HEK293T (cell line): ENCODE results near the gene L2HGDH.

Experiments used
- CTCF ChIA-PET: fragments of 350-600 bp; formaldehyde crosslinking; extraction: SDS; loops from one replicate; lab custom pipeline; 2021; ENCODE audit warnings: antibody characterized with exemption, inconsistent platforms; lab: Yijun Ruan, JAX
- POLR2A ChIA-PET: fragments of 350-600 bp; formaldehyde crosslinking; extraction: SDS; loops from one replicate; lab custom pipeline; 2020; ENCODE audit warnings: antibody characterized with exemption, inconsistent platforms; lab: Yijun Ruan, JAX
- DNase-seq: peaks from one replicate; pipeline ENCODE4 v3.0.0; 2012; ENCODE audit warnings: mixed read lengths; ENCODE audit errors: extremely low spot score
- ARNT ChIP-seq: fragments of 450-650 bp; IDR thresholded peaks from 2 replicates; pipeline ENCODE4 v1.6.1; 2017; ENCODE audit warnings: mild to moderate bottlenecking
- BHLHE40 ChIP-seq: fragments of 450-650 bp; IDR thresholded peaks from 2 replicates; pipeline ENCODE4 v1.6.1; 2016; ENCODE audit warnings: mild to moderate bottlenecking, moderate library complexity, borderline replicate concordance
- CTBP1 ChIP-seq: fragments of 450-650 bp; IDR thresholded peaks from 2 replicates; pipeline ENCODE4 v1.6.1; 2016; ENCODE audit warnings: borderline replicate concordance
- ELF4 ChIP-seq: fragments of 450-650 bp; IDR thresholded peaks from 2 replicates; pipeline ENCODE4 v1.6.1; 2017; ENCODE audit warnings: antibody characterized with exemption
- FOXA1 ChIP-seq: fragments of 450-650 bp; IDR thresholded peaks from 2 replicates; pipeline ENCODE4 v1.6.1; 2016; ENCODE audit warnings: mild to moderate bottlenecking
- FOXK2 ChIP-seq: fragments of 450-650 bp; IDR thresholded peaks from 2 replicates; pipeline ENCODE4 v1.6.1; 2016; ENCODE audit warnings: mild to moderate bottlenecking
- FOXM1 ChIP-seq: fragments of 450-650 bp; IDR thresholded peaks from 2 replicates; pipeline ENCODE4 v1.6.1; 2017; ENCODE audit warnings: mild to moderate bottlenecking, borderline replicate concordance
- HDGF ChIP-seq: fragments of 450-650 bp; IDR thresholded peaks from 2 replicates; pipeline ENCODE4 v1.6.1; 2017; ENCODE audit warnings: antibody characterized with exemption, borderline replicate concordance
- L3MBTL2 ChIP-seq: fragments of 450-650 bp; conservative IDR thresholded peaks from 2 replicates; pipeline ENCODE4 v1.6.1; 2016; ENCODE audit warnings: mild to moderate bottlenecking
- LEF1 ChIP-seq: fragments of 450-650 bp; IDR thresholded peaks from 2 replicates; pipeline ENCODE4 v1.6.1; 2017; ENCODE audit warnings: mild to moderate bottlenecking, borderline replicate concordance
- NFRKB ChIP-seq: fragments of 450-650 bp; IDR thresholded peaks from 2 replicates; pipeline ENCODE4 v1.6.1; 2016; ENCODE audit warnings: mild to moderate bottlenecking, moderate library complexity
- PKNOX1 ChIP-seq: fragments of 450-650 bp; IDR thresholded peaks from 2 replicates; pipeline ENCODE4 v1.6.1; 2016
- SP1 ChIP-seq: fragments of 450-650 bp; IDR thresholded peaks from 2 replicates; pipeline ENCODE4 v1.6.1; 2017
- SUZ12 ChIP-seq: fragments of 450-650 bp; IDR thresholded peaks from 2 replicates; pipeline ENCODE4 v1.6.1; 2016; ENCODE audit warnings: mild to moderate bottlenecking
- TARDBP ChIP-seq: fragments of 450-650 bp; IDR thresholded peaks from 2 replicates; pipeline ENCODE4 v1.6.1; 2016
- ZNF384 ChIP-seq: fragments of 450-650 bp; IDR thresholded peaks from 2 replicates; pipeline ENCODE4 v1.6.1; 2016

Gene L2HGDH

GRCh38 chr14:50212726-50213125 is 99.3 kb downstream of the L2HGDH start:
- ChIA-PET POLR2A (no interaction called here), CTCF (no interaction called here)
- no peak for DNase-seq
- TF ChIP-seq CTBP1 (no peak), SP1 (no peak), FOXA1 (no peak), ELF4 (no peak), ARNT (no peak), LEF1 (no peak), SUZ12 (no peak), PKNOX1 (no peak), L3MBTL2 (no peak), HDGF (no peak), BHLHE40 (no peak), FOXK2 (no peak), FOXM1 (no peak), NFRKB (no peak), TARDBP (no peak), ZNF384 (no peak)

GRCh38 chr14:50210074-50210473 is 102.0 kb downstream of the L2HGDH start:
- DNase-seq, result no peak
- CTCF ChIA-PET, result interaction anchor here (0.6 to 0.7 kb wide), 2 partner anchors 41 to 179 kb away, joined by 3 to 11 read pairs; no protein-coding TSS in a partner anchor
- POLR2A ChIA-PET, result no interaction called here
- TF ChIP-seq FOXM1 (no peak), LEF1 (no peak), FOXK2 (no peak), PKNOX1 (no peak), SP1 (no peak), CTBP1 (no peak), L3MBTL2 (no peak), NFRKB (no peak), ZNF384 (no peak), HDGF (no peak), TARDBP (no peak), SUZ12 (no peak)

DNA sequence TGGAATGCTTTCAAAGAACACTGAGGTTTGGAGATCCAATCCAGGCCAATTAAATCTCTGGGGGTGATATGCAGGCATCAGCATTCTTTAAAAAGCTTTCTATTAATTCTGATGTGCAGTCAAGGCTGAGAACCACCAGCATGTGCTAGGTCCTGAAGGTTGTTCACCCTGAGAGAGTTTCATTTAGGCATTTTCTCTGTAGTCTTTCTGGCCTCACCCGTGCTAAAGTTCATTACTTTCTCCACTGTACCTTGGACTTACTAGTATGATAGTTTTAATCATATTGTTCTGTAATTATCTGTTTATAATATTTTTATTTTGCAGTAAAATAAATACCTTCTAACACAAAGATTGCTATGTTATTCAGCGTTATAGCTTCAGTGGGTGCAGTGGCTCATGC is 113.5 kb downstream of the L2HGDH start:
- no peak for TF ChIP-seq SP1
- no peak for TF ChIP-seq LEF1
- TF ChIP-seq ARNT, result no peak
- TF ChIP-seq ELF4, result no peak
- no peak for TF ChIP-seq SUZ12
- TF ChIP-seq ZNF384, result no peak
- TF ChIP-seq CTBP1, result no peak
- no peak for TF ChIP-seq HDGF
- TF ChIP-seq L3MBTL2, result no peak
- TF ChIP-seq FOXK2, result no peak
- TF ChIP-seq PKNOX1, result no peak
- no peak for TF ChIP-seq NFRKB
- no peak for DNase-seq
- CTCF ChIA-PET, result no interaction called here
- POLR2A ChIA-PET, result no interaction called here

- ChIA-PET POLR2A (no interaction called here), CTCF (interaction anchor here (1.3 kb wide), 1 partner anchor 11 kb away, joined by 3 read pairs; no protein-coding TSS in a partner anchor)
- DNase-seq, result no peak
- TF ChIP-seq FOXK2, result no peak
- no peak for TF ChIP-seq ZNF384
- no peak for TF ChIP-seq HDGF
- no peak for TF ChIP-seq LEF1
Observed at GRCh38 chr14:50191499-50191898, 120.5 kb downstream of the L2HGDH start.
